Mesenchymal stem cell (in vitro differentiated cells and primary cell): ENCODE measurements around the gene CAMK1D.

Experiments used
- DNase-seq: peaks from one replicate; pipeline ENCODE4 v3.0.0-alpha.2; 2013
- H2AFZ ChIP-seq: one replicate; pipeline ENCODE4 v1.6.1; 2013; ENCODE audit warnings: low read depth, mild to moderate bottlenecking, control low read depth, inconsistent platforms, low read length, moderate library complexity
- H2AK5ac ChIP-seq: 2 replicates; pipeline ENCODE4 v1.6.1; 2013; ENCODE audit warnings: low read length, moderate library complexity, mild to moderate bottlenecking, inconsistent platforms; ENCODE audit not compliant: severe bottlenecking
- H2BK120ac ChIP-seq: one replicate; pipeline ENCODE4 v1.6.1; 2013; ENCODE audit warnings: low read depth, mild to moderate bottlenecking, inconsistent platforms, low read length, moderate library complexity
- H2BK12ac ChIP-seq, 2 experiments: one replicate each; pipeline ENCODE4 v1.6.1; 2013; ENCODE audit warnings: inconsistent platforms in 2 of 2, low read length in 2 of 2, mild to moderate bottlenecking in 2 of 2, moderate library complexity in 2 of 2, control low read depth in 1 of 2
- H2BK15ac ChIP-seq: one replicate; pipeline ENCODE4 v1.6.1; 2013; ENCODE audit warnings: mild to moderate bottlenecking, low read depth, inconsistent platforms; ENCODE audit not compliant: poor library complexity, severe bottlenecking
- H2BK5ac ChIP-seq: 2 replicates; pipeline ENCODE4 v1.6.1; 2013; ENCODE audit warnings: low read depth, mild to moderate bottlenecking, low read length, control low read depth, inconsistent platforms; ENCODE audit not compliant: poor library complexity, severe bottlenecking
- H3K14ac ChIP-seq, 2 experiments: one replicate each; pipeline ENCODE4 v1.6.1; 2013; ENCODE audit warnings: inconsistent platforms in 2 of 2, low read length in 2 of 2, control low read depth in 1 of 2, mild to moderate bottlenecking in 1 of 2, moderate library complexity in 1 of 2
- H3K18ac ChIP-seq, 2 experiments: one replicate each; pipeline ENCODE4 v1.6.1; 2013; ENCODE audit warnings: inconsistent platforms in 2 of 2, low read length in 2 of 2, control low read depth in 1 of 2, low read depth in 1 of 2, mild to moderate bottlenecking in 1 of 2
- H3K23ac ChIP-seq, 2 experiments: one replicate each; pipeline ENCODE4 v1.6.1; 2013; ENCODE audit warnings: inconsistent platforms in 2 of 2, low read length in 2 of 2, mild to moderate bottlenecking in 2 of 2, moderate library complexity in 2 of 2, control low read depth in 1 of 2
- H3K27ac ChIP-seq: 2 replicates; pipeline ENCODE4 v1.5.1; 2013; ENCODE audit warnings: mild to moderate bottlenecking, moderate library complexity, low read length, control low read depth, inconsistent platforms; ENCODE audit not compliant: poor library complexity, severe bottlenecking
- H3K27me3 ChIP-seq, 2 experiments: 2 replicates each; pipeline versions ENCODE4 v1.6.1 to v1.7.0; 2013; ENCODE audit warnings: low read length in 2 of 2, mild to moderate bottlenecking in 2 of 2, moderate library complexity in 2 of 2, control low read depth in 1 of 2, inconsistent platforms in 1 of 2; ENCODE audit not compliant: control insufficient read depth in 1 of 2, insufficient read depth in 1 of 2
- H3K36me3 ChIP-seq, 2 experiments: 2 replicates each; pipeline versions ENCODE4 v1.6.1 to v1.7.0; 2013; ENCODE audit warnings: low read length in 2 of 2, control low read depth in 1 of 2, inconsistent platforms in 1 of 2, low read depth in 1 of 2, mild to moderate bottlenecking in 1 of 2; ENCODE audit not compliant: insufficient read depth in 2 of 2, control insufficient read depth in 1 of 2
- H3K4ac ChIP-seq, 2 experiments: one replicate each; pipeline ENCODE4 v1.6.1; 2013; ENCODE audit warnings: inconsistent platforms in 2 of 2, low read length in 2 of 2, mild to moderate bottlenecking in 2 of 2, moderate library complexity in 2 of 2, control low read depth in 1 of 2, low read depth in 1 of 2
- H3K4me1 ChIP-seq: 2 replicates; pipeline ENCODE4 v1.6.1; 2013; ENCODE audit warnings: low read depth, low read length, control low read depth; ENCODE audit not compliant: control insufficient read depth, insufficient read depth
- H3K4me2 ChIP-seq: 2 replicates; pipeline ENCODE4 v1.6.1; 2013; ENCODE audit warnings: low read length, mild to moderate bottlenecking, inconsistent platforms; ENCODE audit not compliant: poor library complexity, severe bottlenecking
- H3K4me3 ChIP-seq, 2 experiments: 2 replicates each; pipeline versions ENCODE4 v1.5.1 to v1.7.0; 2013; ENCODE audit warnings: low read length in 2 of 2, mild to moderate bottlenecking in 2 of 2, control low read depth in 1 of 2, low read depth in 1 of 2; ENCODE audit not compliant: insufficient read depth in 1 of 2
- H3K79me1 ChIP-seq: replicated peaks from 2 replicates; pipeline ENCODE4 v1.6.1; 2013; ENCODE audit warnings: mild to moderate bottlenecking, control low read depth, low read length, inconsistent platforms; ENCODE audit not compliant: poor library complexity, severe bottlenecking
- H3K9ac ChIP-seq: 2 replicates; pipeline ENCODE4 v1.7.0; 2013; ENCODE audit warnings: mild to moderate bottlenecking, low read length, moderate library complexity
- H3K9me3 ChIP-seq: 2 replicates; pipeline ENCODE4 v1.7.0; 2013; ENCODE audit warnings: mild to moderate bottlenecking, low read length; ENCODE audit not compliant: control insufficient read depth
- H4K8ac ChIP-seq: one replicate; pipeline ENCODE4 v1.6.1; 2013; ENCODE audit warnings: inconsistent platforms, mild to moderate bottlenecking, low read length, moderate library complexity
- H4K91ac ChIP-seq: one replicate; pipeline ENCODE4 v1.6.1; 2013; ENCODE audit warnings: mild to moderate bottlenecking, low read length, inconsistent platforms
- WGBS: methylation state at CpG from one replicate; pipeline ENCODE4 v1.1.7; 2013; ENCODE audit warnings: mixed read lengths; 5-methylcytosine and 5-hydroxymethylcytosine counted together

The CAMK1D gene

GRCh38 chr10:12592967-12593366, 243.6 kb downstream of the CAMK1D start:
- no peak overlapping the region for H3K18ac ChIP-seq
- no peak overlapping the region for H4K8ac ChIP-seq
- WGBS, result 90% methylated on average over 5 of the region's 5 CpGs

DNA sequence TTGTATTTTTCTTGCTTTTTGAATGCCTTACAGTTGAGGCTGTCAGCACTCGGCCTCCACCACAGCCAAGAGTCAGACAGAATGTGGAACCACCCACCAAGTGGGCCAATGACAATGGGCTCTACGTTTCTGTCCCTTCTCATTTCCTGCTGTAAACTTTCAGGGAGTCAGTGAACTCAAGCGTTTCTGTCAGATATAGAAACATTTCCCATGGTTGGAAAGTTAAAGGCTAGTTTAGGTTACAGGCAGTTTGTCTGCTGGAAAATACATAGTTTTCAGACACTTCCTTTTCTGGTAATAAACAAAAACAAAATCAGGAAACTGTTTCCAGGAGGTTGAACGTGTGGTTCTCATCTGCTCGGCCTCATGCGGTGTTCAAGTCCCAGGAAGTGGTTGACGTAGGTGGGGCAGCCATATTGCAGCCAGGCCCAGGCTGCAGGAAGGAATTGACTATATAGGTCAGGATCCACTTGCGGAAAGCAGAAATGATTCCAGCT, 245.1 kb downstream of the CAMK1D start:
- H3K9ac ChIP-seq, result no peak overlapping the region
- DNase-seq, result no peak
- H3K18ac ChIP-seq, result no peak overlapping the region
- no peak overlapping the region for H2BK12ac ChIP-seq
- peaks cover 50% of the 10 kb centered on the region for H3K79me1 ChIP-seq
- no peak overlapping the region for H3K27ac ChIP-seq
- H2BK5ac ChIP-seq, result no peak overlapping the region
- H3K23ac ChIP-seq, result no peak overlapping the region
- no peaks in the 10 kb centered on the region for H3K36me3 ChIP-seq
- H3K4ac ChIP-seq, result no peak overlapping the region
- no peak overlapping the region for H3K14ac ChIP-seq
- no peak overlapping the region for H2BK15ac ChIP-seq
- H3K4me2 ChIP-seq, result no peak overlapping the region
- H4K8ac ChIP-seq, result no peak overlapping the region
- peaks cover 5% of the 10 kb centered on the region for H3K4me1 ChIP-seq
- no peak overlapping the region for H4K91ac ChIP-seq
- no peaks in the 10 kb centered on the region for H3K27me3 ChIP-seq
- 80% methylated on average over 7 of the region's 8 CpGs for WGBS
- no peak overlapping the region for H2AFZ ChIP-seq
- no peak overlapping the region for H2AK5ac ChIP-seq
- peaks cover 6% of the 10 kb centered on the region for H3K9me3 ChIP-seq
- no peak overlapping the region for H3K4me3 ChIP-seq
- H2BK120ac ChIP-seq, result no peak overlapping the region

More at GRCh38 chr10:12592967-12593366, 243.6 kb downstream of the CAMK1D start:
- Histone ChIP-seq H2BK12ac (no peak overlapping the region), H4K91ac (no peak overlapping the region), H2AFZ (no peak overlapping the region), H3K27me3 (no peaks in the 10 kb centered on the region), H3K4me3 (no peak overlapping the region), H3K9me3 (peaks cover 5% of the 10 kb centered on the region), H2BK5ac (no peak overlapping the region), H3K27ac (no peak overlapping the region), H3K14ac (no peak overlapping the region), H2AK5ac (no peak overlapping the region), H2BK120ac (no peak overlapping the region), H3K36me3 (no peaks in the 10 kb centered on the region), H3K9ac (no peak overlapping the region), H3K79me1 (peaks cover 44% of the 10 kb centered on the region), H3K4me2 (no peak overlapping the region), H2BK15ac (no peak overlapping the region), H3K4ac (no peak overlapping the region), H3K4me1 (peaks cover 4% of the 10 kb centered on the region), H3K23ac (no peak overlapping the region)
- DNase-seq, result no peak

DNA sequence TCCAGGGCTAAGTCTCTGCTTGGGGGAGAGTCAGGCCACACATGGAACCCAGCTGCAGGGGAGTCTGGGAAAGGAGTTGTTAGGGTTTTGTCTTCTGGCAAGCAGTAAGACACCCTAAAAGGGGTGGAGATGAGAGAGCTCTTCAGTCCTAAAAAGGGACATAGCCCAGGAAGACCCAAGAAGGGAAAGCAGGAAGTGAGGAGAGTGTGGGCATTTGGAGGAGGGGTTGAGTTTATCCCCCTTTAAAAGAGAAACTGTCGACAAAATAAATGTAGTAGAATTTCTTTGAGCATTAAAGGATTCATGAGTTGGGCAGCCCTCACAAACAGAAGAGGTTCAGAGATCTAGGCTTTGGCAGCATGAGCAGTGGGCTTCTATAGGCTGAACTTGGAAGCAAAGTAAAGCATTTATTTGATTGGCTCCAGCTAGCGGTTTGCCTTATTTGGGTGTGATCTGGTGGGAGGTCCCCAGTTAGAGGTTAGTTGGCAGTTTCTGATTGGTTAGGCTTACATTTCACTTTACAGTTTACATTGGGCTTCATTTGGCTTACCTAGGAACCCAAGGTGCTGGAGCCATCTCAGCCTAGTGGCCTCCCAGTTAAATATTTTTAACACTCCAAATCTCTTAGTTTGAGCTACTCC, 246.7 kb downstream of the CAMK1D start:
- no peak overlapping the region for H3K23ac ChIP-seq
- H3K9ac ChIP-seq, result no peak overlapping the region
- H3K79me1 ChIP-seq, result peaks cover 53% of the 10 kb centered on the region
- H3K4ac ChIP-seq, result no peak overlapping the region
- H2BK5ac ChIP-seq, result no peak overlapping the region
- 95% methylated on average over 2 of the region's 2 CpGs for WGBS
- H2BK12ac ChIP-seq, result no peak overlapping the region
- H2BK120ac ChIP-seq, result no peak overlapping the region
- no peaks in the 10 kb centered on the region for H3K36me3 ChIP-seq
- H3K27me3 ChIP-seq, result no peaks in the 10 kb centered on the region
- H3K4me1 ChIP-seq, result peaks cover 5% of the 10 kb centered on the region
- DNase-seq, result no peak
- no peak overlapping the region for H4K91ac ChIP-seq
- H2BK15ac ChIP-seq, result no peak overlapping the region
- H4K8ac ChIP-seq, result no peak overlapping the region
- H3K14ac ChIP-seq, result no peak overlapping the region
- H3K4me2 ChIP-seq, result no peak overlapping the region
- no peak overlapping the region for H3K18ac ChIP-seq
- no peak overlapping the region for H2AFZ ChIP-seq
- no peak overlapping the region for H3K4me3 ChIP-seq
- peaks cover 9% of the 10 kb centered on the region for H3K9me3 ChIP-seq
- H2AK5ac ChIP-seq, result no peak overlapping the region
- H3K27ac ChIP-seq, result no peak overlapping the region

DNA sequence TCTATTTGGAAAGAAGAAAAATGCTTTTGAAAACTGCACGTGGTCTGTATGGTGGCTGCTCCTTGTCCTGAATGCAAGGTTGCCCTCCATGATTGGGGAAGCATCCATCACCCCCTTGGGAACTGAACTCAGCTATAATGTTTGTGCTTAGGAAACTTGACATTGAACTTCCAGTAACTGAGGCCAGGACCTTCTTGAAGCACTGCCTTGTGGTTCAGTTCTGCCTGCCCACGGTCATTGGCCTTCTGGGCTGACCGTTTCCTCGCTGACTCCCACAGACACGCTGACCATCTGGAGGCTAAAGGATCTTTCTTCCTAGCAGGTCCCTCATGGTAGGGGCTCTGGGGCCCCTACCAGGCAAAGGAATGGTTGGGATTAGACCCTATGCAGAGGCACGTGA, 247.8 kb downstream of the CAMK1D start:
- Histone ChIP-seq H3K18ac (no peak overlapping the region), H3K4me2 (no peak overlapping the region), H3K27me3 (no peaks in the 10 kb centered on the region), H2BK5ac (no peak overlapping the region), H3K27ac (no peak overlapping the region), H3K9me3 (peaks cover 9% of the 10 kb centered on the region), H2BK15ac (no peak overlapping the region), H3K4ac (no peak overlapping the region), H3K36me3 (no peaks in the 10 kb centered on the region), H4K8ac (no peak overlapping the region), H2AFZ (no peak overlapping the region), H2AK5ac (no peak overlapping the region), H3K4me3 (no peak overlapping the region), H3K4me1 (peaks cover 5% of the 10 kb centered on the region), H2BK120ac (no peak overlapping the region), H3K14ac (no peak overlapping the region), H4K91ac (no peak overlapping the region), H3K9ac (no peak overlapping the region), H3K23ac (no peak overlapping the region), H2BK12ac (no peak overlapping the region), H3K79me1 (peaks cover 53% of the 10 kb centered on the region)
- no peak for DNase-seq
- 81% methylated on average over 6 of the region's 6 CpGs for WGBS
